SJSA1 (cell line): ENCODE measurements around the gene LTB4R. TPM values are rescaled to one million over a fixed set of nuclear protein-coding genes. Genes with fewer than 3 reads are reported as not detected.
"Not testable (repeated sequence)": the region's sequence is repeated elsewhere in the genome, so short reads cannot be mapped to it uniquely, and the experiment has no call there.

Source experiments
- DNase-seq, 2 experiments: peaks; one replicate each; pipeline ENCODE4 v3.0.0-alpha.2; 2015 to 2020; ENCODE audit warnings: low spot score in 2 of 2, low read depth in 1 of 2
- H3K27ac ChIP-seq: fragments of 250-450 bp; sonication (Bioruptor Pico); 2 replicates; pipeline ENCODE4 v1.5.1; 2020; ENCODE audit warnings: mild to moderate bottlenecking, moderate library complexity
- H3K27me3 ChIP-seq: fragments of 250-450 bp; sonication (Bioruptor Pico); replicated peaks from 2 replicates; pipeline ENCODE4 v1.5.1; 2020; ENCODE audit warnings: mild to moderate bottlenecking, moderate library complexity
- H3K36me3 ChIP-seq: fragments of 250-450 bp; sonication (Bioruptor Pico); 2 replicates; pipeline ENCODE4 v1.5.1; 2020; ENCODE audit warnings: mild to moderate bottlenecking
- H3K4me1 ChIP-seq: fragments of 250-450 bp; sonication (Bioruptor Pico); replicated peaks from 2 replicates; pipeline ENCODE4 v1.6.1; 2021; ENCODE audit warnings: mild to moderate bottlenecking
- H3K4me3 ChIP-seq: fragments of 250-450 bp; sonication (Bioruptor Pico); 2 replicates; pipeline ENCODE4 v1.5.1; 2020; ENCODE audit warnings: mild to moderate bottlenecking
- H3K9me3 ChIP-seq: fragments of 250-450 bp; sonication (Bioruptor Pico); replicated peaks from 2 replicates; pipeline ENCODE4 v1.5.1; 2020; ENCODE audit warnings: mild to moderate bottlenecking
- total RNA-seq: library from RNA; depleted of rRNA; stranded (reverse); fragments of >200 nt; shearing (Covaris generic); gene quantifications from 2 replicates; pipeline ENCODE4 v1.2.3, GENCODE V29; 2014

The LTB4R gene
- total RNA-seq, 1 experiment from 2014 or later: 2.1 TPM

DNA sequence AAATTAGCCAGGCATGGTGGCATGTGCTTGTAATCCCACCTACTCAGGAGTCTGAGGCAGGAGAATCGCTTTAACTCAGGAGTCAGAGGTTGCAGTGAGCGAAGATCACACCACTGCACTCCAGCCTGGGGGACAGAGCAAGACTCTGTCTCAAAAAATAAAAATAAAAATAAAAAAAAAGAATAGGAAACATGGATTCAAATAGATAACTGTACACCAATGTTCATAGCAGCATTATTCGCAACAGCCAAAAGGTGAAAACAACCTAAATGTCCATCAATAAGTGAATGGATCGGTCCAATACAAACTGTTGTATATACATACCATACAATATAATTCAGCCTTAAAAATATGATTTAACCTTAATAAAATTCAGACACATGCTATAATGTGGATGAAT, 31.6 kb downstream of the LTB4R start:
- H3K36me3 ChIP-seq: no peaks in the 10 kb centered on the region
- H3K27me3 ChIP-seq: no peaks in the 10 kb centered on the region; the same call in 1 of the 2 replicates
- no peak overlapping the region for H3K4me3 ChIP-seq
- no peak overlapping the region for H3K27ac ChIP-seq
- H3K9me3 ChIP-seq: no peaks in the 10 kb centered on the region
- no peak for DNase-seq
- no peaks in the 10 kb centered on the region for H3K4me1 ChIP-seq

DNA sequence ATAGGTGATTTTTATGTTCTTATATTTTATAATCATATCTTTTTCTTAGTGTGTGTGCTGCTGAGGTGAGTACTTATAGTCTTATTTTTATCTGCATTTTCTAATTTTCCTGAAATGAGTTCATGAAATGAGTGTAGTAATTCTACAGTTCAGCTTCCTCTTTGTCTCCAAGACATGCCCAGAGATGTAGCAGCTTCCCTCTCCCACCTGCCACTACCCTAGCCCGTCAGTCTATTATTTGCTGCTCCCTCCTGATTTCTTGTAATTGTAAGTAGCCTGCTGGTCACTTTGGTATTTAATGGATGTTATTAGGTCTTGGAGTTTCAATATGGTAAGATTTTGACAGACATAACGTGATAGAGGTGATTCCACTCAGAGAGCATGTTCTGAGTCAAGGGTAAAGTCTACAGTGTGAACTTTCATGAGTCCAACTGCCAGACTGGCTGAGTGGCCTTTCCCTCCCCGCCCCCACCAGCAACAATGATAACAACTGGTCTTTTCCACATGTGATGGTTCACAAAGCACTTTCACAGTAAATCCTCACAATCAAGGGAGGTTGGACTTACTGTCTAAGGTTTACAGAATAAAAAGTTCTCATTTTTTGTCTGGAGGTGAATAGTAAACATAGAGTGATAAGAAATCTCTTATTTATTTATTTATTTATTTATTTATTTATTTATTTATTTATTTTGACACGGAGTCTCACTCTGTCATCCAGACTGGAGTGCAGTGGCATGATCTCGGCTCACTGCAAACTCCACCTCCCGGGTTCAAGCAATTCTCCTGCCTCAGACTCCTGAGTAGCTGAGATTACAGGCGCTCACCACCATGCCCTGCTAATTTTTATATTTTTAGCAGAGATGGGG, 32.7 kb downstream of the LTB4R start:
- H3K27ac ChIP-seq: no peak overlapping the region
- no peaks in the 10 kb centered on the region for H3K36me3 ChIP-seq
- H3K27me3 ChIP-seq: no peaks in the 10 kb centered on the region; the same call in 1 of the 2 replicates
- no peaks in the 10 kb centered on the region for H3K4me1 ChIP-seq
- no peak for DNase-seq
- H3K4me3 ChIP-seq: no peak overlapping the region
- no peaks in the 10 kb centered on the region for H3K9me3 ChIP-seq

DNA sequence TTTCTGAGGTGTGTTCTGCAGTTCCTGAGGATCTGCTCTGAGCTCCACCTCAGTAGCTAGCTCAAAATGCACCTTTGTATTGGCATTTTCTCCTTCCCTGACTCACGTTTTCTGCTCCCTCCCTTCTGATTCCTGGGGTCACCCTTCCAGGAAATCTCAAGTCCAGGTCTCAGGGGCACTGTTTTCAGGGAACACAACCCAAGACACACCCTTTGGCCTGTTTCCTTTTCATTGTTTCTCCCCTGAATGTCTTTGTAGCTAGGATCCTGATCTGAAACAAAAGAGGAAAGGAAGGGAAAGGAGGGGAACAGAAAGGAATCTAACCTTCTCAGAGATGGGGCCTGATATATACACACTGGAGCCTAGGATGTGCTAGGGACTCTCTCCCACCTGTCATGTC, 35.8 kb downstream of the LTB4R start:
- no peak for DNase-seq
- no peaks in the 10 kb centered on the region for H3K9me3 ChIP-seq
- no peak overlapping the region for H3K4me3 ChIP-seq

DNA sequence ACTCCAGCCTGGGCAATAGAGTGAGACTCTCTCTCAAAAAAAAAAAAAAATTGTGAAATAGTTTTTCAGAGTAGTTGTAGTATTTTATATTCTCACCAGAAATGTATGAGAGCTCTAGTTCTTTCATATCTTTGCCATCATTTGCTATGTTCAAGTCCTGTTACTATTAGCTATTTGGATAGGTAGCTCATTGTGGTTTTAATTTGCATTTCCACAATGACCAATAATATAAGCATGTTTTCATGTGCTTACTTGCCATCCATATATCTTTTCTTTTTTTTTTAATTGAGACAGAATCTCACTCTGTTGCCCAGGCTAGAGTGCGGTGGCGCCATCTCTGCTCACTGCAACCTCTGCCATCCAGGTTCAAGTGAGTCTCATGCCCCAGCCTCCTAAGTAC, 36.9 kb downstream of the LTB4R start:
- Histone ChIP-seq H3K9me3 (no peaks in the 10 kb centered on the region), H3K27ac (no peak overlapping the region), H3K4me3 (no peak overlapping the region), H3K36me3 (no peaks in the 10 kb centered on the region), H3K27me3 (no peaks in the 10 kb centered on the region; the same call in 1 of the 2 replicates), H3K4me1 (peaks cover 8% of the 10 kb centered on the region; the same call in 1 of the 2 replicates)
- DNase-seq: no peak

More for the DNA sequence above, 35.8 kb downstream of the LTB4R start:
- no peaks in the 10 kb centered on the region for H3K36me3 ChIP-seq
- H3K4me1 ChIP-seq: peaks cover 8% of the 10 kb centered on the region; the same call in 1 of the 2 replicates
- H3K27me3 ChIP-seq: no peaks in the 10 kb centered on the region; the same call in 1 of the 2 replicates
- H3K27ac ChIP-seq: no peak overlapping the region

- Histone ChIP-seq H3K9me3 (no peaks in the 10 kb centered on the region), H3K4me3 (no peak overlapping the region), H3K27me3 (no peaks in the 10 kb centered on the region; the same call in 1 of the 2 replicates), H3K36me3 (no peaks in the 10 kb centered on the region), H3K4me1 (peaks cover 8% of the 10 kb centered on the region; the same call in 1 of the 2 replicates), H3K27ac (no peak overlapping the region)
- no peak for DNase-seq
These were observed 38.4 kb downstream of the LTB4R start for GRCh38 chr14:24349742-24350141.

- Histone ChIP-seq H3K27ac (no peak overlapping the region), H3K9me3 (no peaks in the 10 kb centered on the region), H3K36me3 (no peaks in the 10 kb centered on the region), H3K4me3 (no peak overlapping the region), H3K4me1 (peaks cover 8% of the 10 kb centered on the region; the same call in 1 of the 2 replicates), H3K27me3 (no peaks in the 10 kb centered on the region; the same call in 1 of the 2 replicates)
- no peak for DNase-seq
These were observed 40.2 kb downstream of the LTB4R start for GRCh38 chr14:24351517-24351916.

GRCh38 chr14:24353559-24354481, 42.5 kb downstream of the LTB4R start:
- no peaks in the 10 kb centered on the region for H3K9me3 ChIP-seq
- no peak overlapping the region for H3K4me3 ChIP-seq
- DNase-seq: no peak
- no peaks in the 10 kb centered on the region for H3K27me3 ChIP-seq
- peaks cover 8% of the 10 kb centered on the region; the same call in 1 of the 2 replicates for H3K4me1 ChIP-seq
- no peak overlapping the region for H3K27ac ChIP-seq
- H3K36me3 ChIP-seq: no peaks in the 10 kb centered on the region

GRCh38 chr14:24354482-24354825, 43.2 kb downstream of the LTB4R start:
- not testable (repeated sequence) for H3K4me1 ChIP-seq, H3K27me3 ChIP-seq, H3K4me3 ChIP-seq, H3K27ac ChIP-seq, H3K36me3 ChIP-seq, H3K9me3 ChIP-seq, DNase-seq

DNA sequence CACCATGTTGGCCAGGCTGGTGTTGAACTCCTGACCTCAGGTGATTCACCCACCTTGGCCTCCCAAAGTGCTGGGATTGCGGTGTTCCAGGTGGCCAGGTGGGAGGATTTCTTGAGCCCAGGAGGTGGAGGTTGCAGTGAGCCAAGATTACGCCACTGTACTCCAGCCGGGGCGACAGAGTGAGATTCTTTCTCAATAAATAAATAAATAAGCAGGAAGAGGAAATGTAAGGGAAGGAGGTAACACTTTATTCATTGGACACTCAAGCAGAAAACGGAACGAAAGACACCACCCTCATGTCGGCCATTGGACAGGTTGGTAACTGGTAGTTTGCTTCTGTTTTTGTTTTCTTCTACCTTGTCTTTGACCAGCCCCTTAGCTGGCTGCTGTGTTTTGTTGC, 43.7 kb downstream of the LTB4R start:
- Histone ChIP-seq H3K27me3 (no peaks in the 10 kb centered on the region), H3K27ac (no peak overlapping the region)

GRCh38 chr14:24356208-24356607, 44.9 kb downstream of the LTB4R start:
- peaks cover 6% of the 10 kb centered on the region; the same call in 1 of the 2 replicates for H3K4me1 ChIP-seq

More for the DNA sequence above, 43.7 kb downstream of the LTB4R start:
- no peak for DNase-seq
- Histone ChIP-seq H3K4me1 (peaks cover 8% of the 10 kb centered on the region; the same call in 1 of the 2 replicates), H3K36me3 (no peaks in the 10 kb centered on the region), H3K4me3 (no peak overlapping the region), H3K9me3 (no peaks in the 10 kb centered on the region)

GRCh38 chr14:24360281-24360680, 49.0 kb downstream of the LTB4R start:
- Histone ChIP-seq H3K4me1 (peaks cover 4% of the 10 kb centered on the region), H3K9me3 (no peaks in the 10 kb centered on the region), H3K4me3 (no peak overlapping the region), H3K36me3 (no peaks in the 10 kb centered on the region), H3K27ac (no peak overlapping the region), H3K27me3 (no peaks in the 10 kb centered on the region)
- no peak for DNase-seq

More at GRCh38 chr14:24356208-24356607, 44.9 kb downstream of the LTB4R start:
- Histone ChIP-seq H3K27me3 (no peaks in the 10 kb centered on the region), H3K36me3 (no peaks in the 10 kb centered on the region), H3K9me3 (no peaks in the 10 kb centered on the region), H3K4me3 (no peak overlapping the region), H3K27ac (no peak overlapping the region)
- DNase-seq: no peak

DNA sequence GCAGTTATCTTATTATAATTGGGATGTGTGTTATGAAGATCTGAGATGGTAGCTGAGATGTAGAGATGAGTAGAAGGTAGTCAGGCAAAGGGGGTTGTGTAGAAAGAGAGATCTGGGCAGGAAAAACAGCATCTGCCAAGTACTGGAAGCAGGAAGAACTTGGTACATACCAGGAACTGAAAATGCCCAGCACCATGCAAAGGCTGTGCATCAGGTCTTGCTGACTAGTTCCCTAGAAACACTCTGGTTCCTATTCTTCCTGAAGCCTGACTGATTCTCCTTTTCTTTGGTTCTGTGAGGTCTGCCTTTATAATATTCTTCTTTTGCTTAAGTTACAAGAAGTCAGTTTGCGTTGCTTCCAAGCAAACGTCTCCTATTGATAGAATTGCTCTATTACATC, 50.0 kb downstream of the LTB4R start:
- Histone ChIP-seq H3K9me3 (no peaks in the 10 kb centered on the region), H3K27me3 (no peaks in the 10 kb centered on the region), H3K4me3 (no peak overlapping the region), H3K4me1 (peaks cover 14% of the 10 kb centered on the region), H3K27ac (no peak overlapping the region), H3K36me3 (no peaks in the 10 kb centered on the region)
- DNase-seq: no peak

DNA sequence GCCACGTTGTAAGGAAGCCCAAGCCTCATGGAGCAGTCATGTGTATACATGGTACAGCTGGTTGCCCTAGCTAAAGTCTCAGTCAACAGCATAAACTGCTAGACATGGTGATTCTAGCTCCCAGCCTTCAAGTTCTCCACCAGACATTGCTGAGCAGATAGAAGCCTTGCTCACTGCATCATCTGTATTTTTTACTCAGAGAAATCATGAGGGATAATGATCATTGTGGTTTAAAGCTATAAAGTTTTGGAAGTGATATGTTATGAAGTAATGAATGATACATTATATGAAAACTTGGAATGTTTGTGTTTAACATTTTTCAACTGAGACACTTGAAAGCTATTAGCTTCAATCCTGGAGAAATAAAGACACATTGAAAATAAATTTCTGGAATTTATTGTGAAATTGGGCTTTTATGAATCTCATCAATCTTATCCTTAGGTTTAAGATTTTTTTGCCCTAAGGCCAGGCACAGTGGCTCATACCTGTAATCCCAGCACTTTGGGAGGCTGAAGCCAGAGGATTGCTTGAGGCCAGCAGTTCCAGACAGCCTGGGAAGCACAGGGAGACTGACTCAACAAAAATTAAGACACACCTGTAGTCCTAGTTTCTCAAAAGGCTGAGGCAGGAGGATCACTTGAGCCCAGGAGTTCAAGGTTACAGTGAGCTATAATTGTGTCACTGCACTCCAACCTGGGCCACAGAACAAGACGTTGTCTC, 51.1 kb downstream of the LTB4R start:
- no peak overlapping the region for H3K27ac ChIP-seq
- no peaks in the 10 kb centered on the region for H3K9me3 ChIP-seq
- no peak for DNase-seq
- no peaks in the 10 kb centered on the region for H3K36me3 ChIP-seq
- no peaks in the 10 kb centered on the region for H3K27me3 ChIP-seq
- peaks cover 22% of the 10 kb centered on the region for H3K4me1 ChIP-seq
- no peak overlapping the region for H3K4me3 ChIP-seq
